GM12865 (cell line): ENCODE measurements around the gene NTMT1.

Source experiments
- DNase-seq: peaks from one replicate; pipeline ENCODE4 v3.0.0; 2010; ENCODE audit warnings: low read depth
- H3K4me3 ChIP-seq: 2 replicates; pipeline ENCODE4 v1.5.1; 2011; ENCODE audit warnings: mild to moderate bottlenecking, low read depth, low read length, control low read depth
- TF ChIP-seq, protein P1 (sequence below): IDR thresholded peaks from 2 replicates; pipeline ENCODE4 v1.5.1; 2011; ENCODE audit warnings: low read length, control low read depth, low read depth, inconsistent platforms; ENCODE audit not compliant: insufficient read depth; ENCODE audit errors: missing control alignments

The NTMT1 gene

DNA sequence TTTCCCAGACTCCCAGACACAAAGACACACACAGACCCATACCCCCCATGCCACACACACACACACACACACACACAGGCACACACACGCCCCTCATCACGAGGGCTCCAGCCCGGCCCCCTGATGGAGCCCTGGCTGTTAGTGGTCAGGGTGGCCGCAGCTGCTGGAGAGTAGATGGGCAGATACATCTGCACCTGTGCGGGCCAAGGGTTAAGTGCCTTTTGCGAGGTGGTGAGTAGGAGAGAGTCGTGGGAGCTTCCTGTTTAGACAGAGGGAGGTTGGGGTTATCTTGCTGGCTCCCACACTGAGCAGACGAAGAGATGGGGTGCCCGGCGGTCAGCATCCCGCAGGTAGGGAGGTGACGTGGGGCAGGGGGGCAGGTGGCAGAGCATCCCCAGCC is 47.6 kb downstream of the NTMT1 start:
- no peak overlapping the region for H3K4me3 ChIP-seq
- TF ChIP-seq, protein P1, sequence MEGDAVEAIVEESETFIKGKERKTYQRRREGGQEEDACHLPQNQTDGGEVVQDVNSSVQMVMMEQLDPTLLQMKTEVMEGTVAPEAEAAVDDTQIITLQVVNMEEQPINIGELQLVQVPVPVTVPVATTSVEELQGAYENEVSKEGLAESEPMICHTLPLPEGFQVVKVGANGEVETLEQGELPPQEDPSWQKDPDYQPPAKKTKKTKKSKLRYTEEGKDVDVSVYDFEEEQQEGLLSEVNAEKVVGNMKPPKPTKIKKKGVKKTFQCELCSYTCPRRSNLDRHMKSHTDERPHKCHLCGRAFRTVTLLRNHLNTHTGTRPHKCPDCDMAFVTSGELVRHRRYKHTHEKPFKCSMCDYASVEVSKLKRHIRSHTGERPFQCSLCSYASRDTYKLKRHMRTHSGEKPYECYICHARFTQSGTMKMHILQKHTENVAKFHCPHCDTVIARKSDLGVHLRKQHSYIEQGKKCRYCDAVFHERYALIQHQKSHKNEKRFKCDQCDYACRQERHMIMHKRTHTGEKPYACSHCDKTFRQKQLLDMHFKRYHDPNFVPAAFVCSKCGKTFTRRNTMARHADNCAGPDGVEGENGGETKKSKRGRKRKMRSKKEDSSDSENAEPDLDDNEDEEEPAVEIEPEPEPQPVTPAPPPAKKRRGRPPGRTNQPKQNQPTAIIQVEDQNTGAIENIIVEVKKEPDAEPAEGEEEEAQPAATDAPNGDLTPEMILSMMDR, result no peak
- no peak for DNase-seq

DNA sequence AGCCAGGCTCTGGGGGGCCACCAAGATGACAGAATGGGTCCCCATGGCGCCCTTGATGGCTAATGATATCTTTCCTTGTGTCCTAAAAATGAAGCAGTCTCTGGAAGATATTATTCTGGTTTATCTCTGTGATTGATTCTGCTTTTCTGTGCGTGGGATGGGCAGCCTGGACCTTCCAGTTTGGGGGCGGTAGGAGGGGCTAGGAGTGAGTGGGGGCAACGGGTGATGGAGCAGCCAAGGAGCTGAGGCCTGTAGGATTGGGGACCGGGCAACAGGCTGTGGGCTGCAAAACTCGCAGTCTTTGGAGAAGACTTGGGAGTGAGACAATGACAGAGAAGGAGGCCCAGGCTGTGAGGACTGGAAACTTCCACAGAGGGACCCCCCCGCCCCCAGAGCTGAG is 48.3 kb downstream of the NTMT1 start:
- TF ChIP-seq, protein P1, result no peak
- no peak overlapping the region for H3K4me3 ChIP-seq
- no peak for DNase-seq

DNA sequence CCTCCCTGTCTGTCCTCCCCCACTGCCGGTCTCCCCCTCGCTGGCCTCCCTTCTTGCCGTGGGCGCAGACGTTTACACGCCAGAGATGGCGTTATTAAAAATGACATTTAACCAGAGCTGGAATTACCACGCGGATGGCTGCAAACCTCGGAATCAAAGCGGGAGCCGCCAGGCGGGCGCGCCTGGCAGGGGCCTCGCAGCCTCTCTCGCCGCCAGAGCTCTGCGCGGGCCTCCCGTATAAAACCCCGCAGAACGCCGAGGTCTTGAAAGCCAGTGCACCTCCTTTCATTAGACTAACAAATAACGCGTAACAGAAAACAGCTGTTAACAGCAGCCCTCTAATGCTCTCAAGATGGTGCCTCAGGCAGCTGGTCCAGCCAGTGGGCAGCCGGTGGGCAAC is 49.7 kb downstream of the NTMT1 start:
- H3K4me3 ChIP-seq, result no peak overlapping the region
- TF ChIP-seq, protein P1, result no peak
- no peak for DNase-seq

DNA sequence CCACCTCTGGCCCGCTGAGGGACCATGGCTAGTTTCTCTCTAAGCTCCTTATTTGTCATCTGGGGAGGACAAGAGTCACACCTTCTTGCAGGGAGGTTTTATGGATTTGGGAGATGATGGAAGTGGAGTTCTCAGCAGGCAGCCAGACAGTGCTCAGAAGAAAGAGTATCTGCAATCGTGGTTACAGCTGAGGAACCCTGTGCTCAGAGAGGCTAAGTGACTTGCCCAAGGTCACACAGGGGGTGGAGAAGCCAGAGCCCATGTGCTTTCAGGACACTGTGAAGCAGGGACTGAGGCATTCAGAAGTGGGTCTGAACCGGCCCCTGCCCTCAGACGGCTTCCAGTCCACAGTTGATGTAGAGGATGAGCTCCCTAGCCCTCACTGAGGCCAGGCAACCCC is 50.3 kb downstream of the NTMT1 start:
- DNase-seq, result no peak
- TF ChIP-seq, protein P1, result no peak
- H3K4me3 ChIP-seq, result no peak overlapping the region

DNA sequence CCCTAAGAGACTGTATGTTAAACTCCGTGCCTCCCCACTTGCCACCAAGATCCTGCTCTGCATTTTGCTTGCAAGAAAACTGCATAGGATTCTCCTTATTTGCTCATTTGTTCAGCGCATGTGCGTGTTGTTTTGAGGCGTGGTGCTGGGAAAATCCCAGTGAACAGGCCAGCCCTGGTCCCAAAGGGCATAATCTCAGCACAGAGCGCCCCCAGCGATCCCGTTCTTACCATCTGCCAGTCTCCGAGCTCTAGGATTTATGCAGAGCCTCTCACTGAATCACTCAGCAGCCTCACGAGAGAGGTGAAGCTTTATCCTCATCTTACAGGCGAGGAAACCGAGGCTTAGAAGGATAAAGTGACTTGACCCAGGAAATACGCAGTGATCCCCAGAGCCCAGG is 51.0 kb downstream of the NTMT1 start:
- TF ChIP-seq, protein P1, result no peak
- no peak overlapping the region for H3K4me3 ChIP-seq
- DNase-seq, result no peak

DNA sequence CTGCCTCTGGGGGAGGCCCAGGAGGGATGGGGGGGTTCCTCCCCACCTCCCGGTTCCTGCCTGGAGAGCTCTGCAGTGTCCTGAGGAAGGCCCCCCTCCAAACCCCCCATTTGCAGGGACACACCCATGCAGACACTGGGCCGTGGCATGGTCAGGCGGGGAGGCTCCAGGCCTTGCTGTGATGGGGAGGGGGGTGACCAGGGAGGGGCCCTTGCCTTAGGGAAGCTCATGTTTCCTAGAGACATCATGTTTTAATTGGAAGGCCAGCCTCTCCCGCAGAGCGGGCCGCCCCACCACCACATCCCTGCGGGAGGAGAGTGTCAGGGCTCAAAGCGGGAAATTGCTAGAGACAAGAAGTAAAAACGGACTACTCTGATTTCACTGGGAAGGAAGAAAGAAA is 51.5 kb downstream of the NTMT1 start:
- TF ChIP-seq, protein P1, result no peak
- no peak for DNase-seq
- H3K4me3 ChIP-seq, result no peak overlapping the region

DNA sequence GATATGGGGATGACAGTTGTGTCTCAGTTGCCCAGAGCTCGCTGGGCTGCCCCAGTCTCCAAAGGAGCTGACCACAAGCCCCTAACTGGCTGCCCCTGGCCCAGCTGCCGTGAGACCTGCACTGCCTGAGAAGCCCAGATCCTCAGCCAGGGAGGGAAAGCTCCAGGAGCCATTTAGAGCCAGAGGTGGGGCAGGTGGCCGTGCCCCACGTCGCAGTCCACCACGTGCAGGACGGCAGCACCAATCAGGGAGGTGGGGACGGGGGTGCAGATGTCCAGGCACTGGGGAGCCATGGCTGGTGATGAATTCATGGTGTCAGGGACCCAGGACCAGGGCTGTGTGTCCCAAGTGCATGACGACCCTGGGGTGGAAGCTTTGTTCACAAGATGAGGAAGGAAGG is 52.9 kb downstream of the NTMT1 start:
- TF ChIP-seq, protein P1, result no peak
- H3K4me3 ChIP-seq, result no peak overlapping the region
- DNase-seq, result no peak
